HepG2 (cell line): ENCODE measurements around the gene PIM3. TPM values are rescaled to one million over a fixed set of nuclear protein-coding genes. Genes with fewer than 3 reads are reported as not detected.

ENCODE experiments used
- KDM2A ChIP-seq: sonication (generic); formaldehyde crosslinking; IDR thresholded peaks from 2 replicates; pipeline ENCODE4 v1.4.0; 2020; ENCODE audit warnings: low read depth, missing genetic modification reagents, borderline replicate concordance
- MYC ChIP-seq: sonication (generic); formaldehyde crosslinking; IDR thresholded peaks from 2 replicates; pipeline ENCODE4 v1.9.0; 2021; ENCODE audit warnings: missing genetic modification reagents, borderline replicate concordance
- SIX1 ChIP-seq: sonication (generic); formaldehyde crosslinking; IDR thresholded peaks from 2 replicates; pipeline ENCODE4 v1.4.0; 2020; ENCODE audit warnings: missing genetic modification reagents, borderline replicate concordance
- TEAD2 ChIP-seq: sonication (generic); formaldehyde crosslinking; IDR thresholded peaks from 2 replicates; pipeline ENCODE4 v1.9.0; 2021; ENCODE audit warnings: missing genetic modification reagents
- ZNF282 ChIP-seq: fragments of 450-650 bp; IDR thresholded peaks from 2 replicates; pipeline ENCODE4 v1.6.1; 2018; ENCODE audit not compliant: partially characterized antibody
- ZNF672 ChIP-seq: sonication (generic); formaldehyde crosslinking; IDR thresholded peaks from 2 replicates; pipeline ENCODE4 v1.8.1; 2022; ENCODE audit warnings: missing genetic modification reagents
- ZNF816 ChIP-seq: sonication (generic); formaldehyde crosslinking; IDR thresholded peaks from 2 replicates; pipeline ENCODE4 v1.8.0; 2022; ENCODE audit warnings: missing genetic modification reagents, mild to moderate bottlenecking, borderline replicate concordance
- polyA plus RNA-seq, 8 experiments: library from polyadenylated mRNA; depleted of rRNA in 3 of 8; stranded (reverse) in 7 of 8; unstranded in 1 of 8; fragments of >200 nt; fragmentation: Illumina TruSeq in 4 of 8; extraction: Trizol in 4 of 8; gene quantifications; 2 replicates each; pipeline versions ENCODE4 v1.2.1 to v1.2.3, GENCODE V29; 2011 to 2016; ENCODE audit warnings: low read depth in 4 of 8, missing spikeins in 1 of 8, mixed read lengths in 1 of 8; ENCODE audit not compliant: insufficient read depth in 1 of 8
- total RNA-seq, 5 experiments: library from RNA; depleted of rRNA; stranded (reverse); fragments of >200 nt; fragmentation: Illumina TruSeq; extraction: Trizol; gene quantifications; 2 replicates each; pipeline ENCODE4 v1.2.3, GENCODE V29; 2016; ENCODE audit warnings: low read depth in 1 of 5
- TF ChIP-seq, protein P1 (sequence below): sonication (generic); formaldehyde crosslinking; IDR thresholded peaks from 2 replicates; pipeline ENCODE4 v1.5.1; 2020; ENCODE audit warnings: missing genetic modification reagents, mild to moderate bottlenecking, borderline replicate concordance
- TF ChIP-seq, protein P2 (sequence below): sonication (generic); formaldehyde crosslinking; IDR thresholded peaks from 2 replicates; pipeline ENCODE4 v1.4.0; 2020; ENCODE audit warnings: low read depth, mild to moderate bottlenecking, missing genetic modification reagents
- TF ChIP-seq, protein P3 (sequence below): sonication (generic); formaldehyde crosslinking; IDR thresholded peaks from 2 replicates; pipeline ENCODE4 v1.8.0; 2022; ENCODE audit warnings: missing genetic modification reagents, mild to moderate bottlenecking, borderline replicate concordance
- TF ChIP-seq, protein P4 (sequence below): sonication (generic); formaldehyde crosslinking; IDR thresholded peaks from 2 replicates; pipeline ENCODE4 v1.5.1; 2020; ENCODE audit warnings: missing genetic modification reagents, mild to moderate bottlenecking, borderline replicate concordance
- TF ChIP-seq, protein P5 (sequence below): sonication (generic); formaldehyde crosslinking; conservative IDR thresholded peaks from 2 replicates; pipeline ENCODE4 v1.4.0; 2020; ENCODE audit warnings: missing genetic modification reagents
- TF ChIP-seq, protein P6 (sequence below): IDR thresholded peaks from 2 replicates; pipeline ENCODE4 v1.6.1; 2016
- TF ChIP-seq, protein P7 (sequence below): sonication (generic); formaldehyde crosslinking; IDR thresholded peaks from 2 replicates; pipeline ENCODE4 v1.4.0; 2020; ENCODE audit warnings: mild to moderate bottlenecking, missing genetic modification reagents

Gene PIM3
- total and polyA plus RNA-seq, 2 of the 13 experiments (the other 11 are each of a cell fraction or from before 2014, with no cell fraction given): 21.6 to 31.2 TPM

DNA sequence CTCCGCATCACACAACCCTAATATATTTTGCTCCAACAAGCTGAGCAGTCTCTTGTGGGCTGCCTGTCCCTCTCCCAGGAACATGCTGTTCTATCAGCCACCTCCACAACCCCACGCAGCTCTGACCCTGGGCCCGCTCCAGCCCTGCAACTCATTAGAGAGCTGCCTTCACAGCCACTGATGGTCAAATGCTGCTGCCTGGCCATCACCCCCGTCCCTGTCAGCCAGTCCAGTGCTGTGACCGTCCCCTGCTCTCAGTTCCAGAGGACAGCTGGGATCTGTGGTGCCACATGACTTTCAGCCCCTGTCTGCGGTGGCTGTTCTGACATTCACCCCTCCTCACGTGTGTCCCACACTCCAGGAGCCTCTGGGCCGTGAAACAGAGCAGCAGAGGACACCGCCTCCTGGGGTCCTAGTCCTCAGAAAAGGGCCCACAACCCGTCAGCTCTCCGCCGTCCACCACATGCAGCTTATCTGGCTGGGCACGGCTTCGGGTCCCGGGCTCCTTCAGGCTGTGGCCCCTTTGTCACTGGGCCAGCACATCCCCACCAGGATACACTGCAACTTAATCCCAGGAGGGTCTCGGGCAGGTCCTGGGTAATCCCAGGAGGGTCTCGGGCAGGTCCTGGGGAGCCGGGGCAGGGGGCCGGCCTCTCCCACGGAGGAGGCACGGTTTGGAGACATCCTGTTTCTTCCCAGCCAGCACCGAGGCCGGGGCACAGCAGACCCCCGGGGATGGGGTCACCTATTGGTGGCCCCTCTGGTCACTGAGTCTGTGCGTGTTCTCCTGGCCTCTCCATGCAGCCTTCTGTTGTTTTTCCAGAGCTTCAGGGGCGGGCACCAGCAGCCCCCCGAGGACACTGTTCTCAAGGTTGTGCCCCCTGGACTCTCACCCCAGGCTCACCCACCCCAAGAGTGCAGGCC lies 27.1 kb upstream of the PIM3 start (continued):
- TF ChIP-seq, protein P1, sequence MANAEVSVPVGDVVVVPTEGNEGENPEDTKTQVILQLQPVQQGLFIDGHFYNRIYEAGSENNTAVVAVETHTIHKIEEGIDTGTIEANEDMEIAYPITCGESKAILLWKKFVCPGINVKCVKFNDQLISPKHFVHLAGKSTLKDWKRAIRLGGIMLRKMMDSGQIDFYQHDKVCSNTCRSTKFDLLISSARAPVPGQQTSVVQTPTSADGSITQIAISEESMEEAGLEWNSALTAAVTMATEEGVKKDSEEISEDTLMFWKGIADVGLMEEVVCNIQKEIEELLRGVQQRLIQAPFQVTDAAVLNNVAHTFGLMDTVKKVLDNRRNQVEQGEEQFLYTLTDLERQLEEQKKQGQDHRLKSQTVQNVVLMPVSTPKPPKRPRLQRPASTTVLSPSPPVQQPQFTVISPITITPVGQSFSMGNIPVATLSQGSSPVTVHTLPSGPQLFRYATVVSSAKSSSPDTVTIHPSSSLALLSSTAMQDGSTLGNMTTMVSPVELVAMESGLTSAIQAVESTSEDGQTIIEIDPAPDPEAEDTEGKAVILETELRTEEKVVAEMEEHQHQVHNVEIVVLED (CRISPR knock-in tag): no peak
- no peak for TF ChIP-seq ZNF672 (CRISPR knock-in tag)
- no peak for TF ChIP-seq KDM2A
- TF ChIP-seq, protein P2, sequence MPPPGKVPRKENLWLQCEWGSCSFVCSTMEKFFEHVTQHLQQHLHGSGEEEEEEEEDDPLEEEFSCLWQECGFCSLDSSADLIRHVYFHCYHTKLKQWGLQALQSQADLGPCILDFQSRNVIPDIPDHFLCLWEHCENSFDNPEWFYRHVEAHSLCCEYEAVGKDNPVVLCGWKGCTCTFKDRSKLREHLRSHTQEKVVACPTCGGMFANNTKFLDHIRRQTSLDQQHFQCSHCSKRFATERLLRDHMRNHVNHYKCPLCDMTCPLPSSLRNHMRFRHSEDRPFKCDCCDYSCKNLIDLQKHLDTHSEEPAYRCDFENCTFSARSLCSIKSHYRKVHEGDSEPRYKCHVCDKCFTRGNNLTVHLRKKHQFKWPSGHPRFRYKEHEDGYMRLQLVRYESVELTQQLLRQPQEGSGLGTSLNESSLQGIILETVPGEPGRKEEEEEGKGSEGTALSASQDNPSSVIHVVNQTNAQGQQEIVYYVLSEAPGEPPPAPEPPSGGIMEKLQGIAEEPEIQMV (CRISPR knock-in tag): no peak
- TF ChIP-seq, protein P3, sequence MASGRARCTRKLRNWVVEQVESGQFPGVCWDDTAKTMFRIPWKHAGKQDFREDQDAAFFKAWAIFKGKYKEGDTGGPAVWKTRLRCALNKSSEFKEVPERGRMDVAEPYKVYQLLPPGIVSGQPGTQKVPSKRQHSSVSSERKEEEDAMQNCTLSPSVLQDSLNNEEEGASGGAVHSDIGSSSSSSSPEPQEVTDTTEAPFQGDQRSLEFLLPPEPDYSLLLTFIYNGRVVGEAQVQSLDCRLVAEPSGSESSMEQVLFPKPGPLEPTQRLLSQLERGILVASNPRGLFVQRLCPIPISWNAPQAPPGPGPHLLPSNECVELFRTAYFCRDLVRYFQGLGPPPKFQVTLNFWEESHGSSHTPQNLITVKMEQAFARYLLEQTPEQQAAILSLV: no peak
- TF ChIP-seq, protein P4, sequence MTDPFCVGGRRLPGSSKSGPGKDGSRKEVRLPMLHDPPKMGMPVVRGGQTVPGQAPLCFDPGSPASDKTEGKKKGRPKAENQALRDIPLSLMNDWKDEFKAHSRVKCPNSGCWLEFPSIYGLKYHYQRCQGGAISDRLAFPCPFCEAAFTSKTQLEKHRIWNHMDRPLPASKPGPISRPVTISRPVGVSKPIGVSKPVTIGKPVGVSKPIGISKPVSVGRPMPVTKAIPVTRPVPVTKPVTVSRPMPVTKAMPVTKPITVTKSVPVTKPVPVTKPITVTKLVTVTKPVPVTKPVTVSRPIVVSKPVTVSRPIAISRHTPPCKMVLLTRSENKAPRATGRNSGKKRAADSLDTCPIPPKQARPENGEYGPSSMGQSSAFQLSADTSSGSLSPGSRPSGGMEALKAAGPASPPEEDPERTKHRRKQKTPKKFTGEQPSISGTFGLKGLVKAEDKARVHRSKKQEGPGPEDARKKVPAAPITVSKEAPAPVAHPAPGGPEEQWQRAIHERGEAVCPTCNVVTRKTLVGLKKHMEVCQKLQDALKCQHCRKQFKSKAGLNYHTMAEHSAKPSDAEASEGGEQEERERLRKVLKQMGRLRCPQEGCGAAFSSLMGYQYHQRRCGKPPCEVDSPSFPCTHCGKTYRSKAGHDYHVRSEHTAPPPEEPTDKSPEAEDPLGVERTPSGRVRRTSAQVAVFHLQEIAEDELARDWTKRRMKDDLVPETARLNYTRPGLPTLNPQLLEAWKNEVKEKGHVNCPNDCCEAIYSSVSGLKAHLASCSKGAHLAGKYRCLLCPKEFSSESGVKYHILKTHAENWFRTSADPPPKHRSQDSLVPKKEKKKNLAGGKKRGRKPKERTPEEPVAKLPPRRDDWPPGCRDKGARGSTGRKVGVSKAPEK (CRISPR knock-in tag): no peak
- TF ChIP-seq, protein P5, sequence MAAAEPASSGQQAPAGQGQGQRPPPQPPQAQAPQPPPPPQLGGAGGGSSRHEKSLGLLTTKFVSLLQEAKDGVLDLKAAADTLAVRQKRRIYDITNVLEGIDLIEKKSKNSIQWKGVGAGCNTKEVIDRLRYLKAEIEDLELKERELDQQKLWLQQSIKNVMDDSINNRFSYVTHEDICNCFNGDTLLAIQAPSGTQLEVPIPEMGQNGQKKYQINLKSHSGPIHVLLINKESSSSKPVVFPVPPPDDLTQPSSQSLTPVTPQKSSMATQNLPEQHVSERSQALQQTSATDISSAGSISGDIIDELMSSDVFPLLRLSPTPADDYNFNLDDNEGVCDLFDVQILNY (CRISPR knock-in tag): no peak
- no peak for TF ChIP-seq SIX1 (CRISPR knock-in tag)
- TF ChIP-seq MYC: peak; percentile 22; the same call in 1 of the 2 replicates
- TF ChIP-seq TEAD2 (CRISPR knock-in tag): no peak
- TF ChIP-seq ZNF282: no peak
- TF ChIP-seq, protein P6, sequence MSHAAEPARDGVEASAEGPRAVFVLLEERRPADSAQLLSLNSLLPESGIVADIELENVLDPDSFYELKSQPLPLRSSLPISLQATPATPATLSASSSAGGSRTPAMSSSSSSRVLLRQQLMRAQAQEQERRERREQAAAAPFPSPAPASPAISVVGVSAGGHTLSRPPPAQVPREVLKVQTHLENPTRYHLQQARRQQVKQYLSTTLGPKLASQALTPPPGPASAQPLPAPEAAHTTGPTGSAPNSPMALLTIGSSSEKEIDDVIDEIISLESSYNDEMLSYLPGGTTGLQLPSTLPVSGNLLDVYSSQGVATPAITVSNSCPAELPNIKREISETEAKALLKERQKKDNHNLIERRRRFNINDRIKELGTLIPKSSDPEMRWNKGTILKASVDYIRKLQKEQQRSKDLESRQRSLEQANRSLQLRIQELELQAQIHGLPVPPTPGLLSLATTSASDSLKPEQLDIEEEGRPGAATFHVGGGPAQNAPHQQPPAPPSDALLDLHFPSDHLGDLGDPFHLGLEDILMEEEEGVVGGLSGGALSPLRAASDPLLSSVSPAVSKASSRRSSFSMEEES (CRISPR knock-in tag): peak; percentile 43; the same call in 1 of the 2 replicates
- no peak for TF ChIP-seq ZNF816 (CRISPR knock-in tag)
- TF ChIP-seq, protein P7, sequence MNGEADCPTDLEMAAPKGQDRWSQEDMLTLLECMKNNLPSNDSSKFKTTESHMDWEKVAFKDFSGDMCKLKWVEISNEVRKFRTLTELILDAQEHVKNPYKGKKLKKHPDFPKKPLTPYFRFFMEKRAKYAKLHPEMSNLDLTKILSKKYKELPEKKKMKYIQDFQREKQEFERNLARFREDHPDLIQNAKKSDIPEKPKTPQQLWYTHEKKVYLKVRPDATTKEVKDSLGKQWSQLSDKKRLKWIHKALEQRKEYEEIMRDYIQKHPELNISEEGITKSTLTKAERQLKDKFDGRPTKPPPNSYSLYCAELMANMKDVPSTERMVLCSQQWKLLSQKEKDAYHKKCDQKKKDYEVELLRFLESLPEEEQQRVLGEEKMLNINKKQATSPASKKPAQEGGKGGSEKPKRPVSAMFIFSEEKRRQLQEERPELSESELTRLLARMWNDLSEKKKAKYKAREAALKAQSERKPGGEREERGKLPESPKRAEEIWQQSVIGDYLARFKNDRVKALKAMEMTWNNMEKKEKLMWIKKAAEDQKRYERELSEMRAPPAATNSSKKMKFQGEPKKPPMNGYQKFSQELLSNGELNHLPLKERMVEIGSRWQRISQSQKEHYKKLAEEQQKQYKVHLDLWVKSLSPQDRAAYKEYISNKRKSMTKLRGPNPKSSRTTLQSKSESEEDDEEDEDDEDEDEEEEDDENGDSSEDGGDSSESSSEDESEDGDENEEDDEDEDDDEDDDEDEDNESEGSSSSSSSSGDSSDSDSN (CRISPR knock-in tag): peak; percentile 55
